PC-9 (cell line): ENCODE measurements around the gene SYCP2. TPM values are rescaled to one million over a fixed set of nuclear protein-coding genes. Genes with fewer than 3 reads are reported as not detected.

Source experiments
- BruUV-seq: library from RNA; stranded (reverse); fragments of 400-500 nt; replicated peaks from 2 replicates; lab custom pipeline; 2021; lab: Mats Ljungman, UMichigan
- CTCF ChIA-PET: fragments of 300-600 bp; sonication (Branson Sonifier 250); formaldehyde crosslinking; loops from one replicate; lab custom pipeline; 2022; ENCODE audit warnings: antibody characterized with exemption; lab: Charles Lee
- POLR2A ChIA-PET: fragments of 300-600 bp; sonication (Branson Sonifier 250); formaldehyde crosslinking; loops from one replicate; lab custom pipeline; 2022; ENCODE audit warnings: antibody characterized with exemption; ENCODE audit not compliant: unreplicated experiment; lab: Charles Lee
- DNase-seq, 2 experiments: peaks; one replicate each; pipeline versions ENCODE4 v3.0.0 to v3.0.0-alpha.2; 2015 to 2022; ENCODE audit warnings: mixed read lengths in 1 of 2
- H2AFZ ChIP-seq: fragments of 200-600 bp; sonication (generic); 2 replicates; pipeline ENCODE4 v1.8.1; 2017; ENCODE audit warnings: antibody characterized with exemption
- H3F3A ChIP-seq: fragments of 200-600 bp; sonication (generic); 2 replicates; pipeline ENCODE4 v1.8.1; 2017; ENCODE audit warnings: antibody characterized with exemption, mild to moderate bottlenecking, low read depth; ENCODE audit not compliant: insufficient read depth
- H3K27ac ChIP-seq: fragments of 200-600 bp; sonication (generic); 2 replicates; pipeline ENCODE4 v1.6.1; 2016; ENCODE audit warnings: mixed run types
- H3K27me3 ChIP-seq: fragments of 200-600 bp; sonication (generic); 2 replicates; pipeline ENCODE4 v1.6.1; 2016; ENCODE audit warnings: low read depth, mixed run types; ENCODE audit not compliant: insufficient read depth
- H3K36me3 ChIP-seq: fragments of 200-600 bp; sonication (generic); 2 replicates; pipeline ENCODE4 v1.6.1; 2016; ENCODE audit warnings: low read depth, mixed run types
- H3K4me1 ChIP-seq: fragments of 200-600 bp; sonication (generic); replicated peaks from 2 replicates; pipeline ENCODE4 v1.6.1; 2016; ENCODE audit warnings: mixed run types; ENCODE audit not compliant: insufficient read depth
- H3K4me2 ChIP-seq: fragments of 200-600 bp; sonication (generic); 2 replicates; pipeline ENCODE4 v1.6.1; 2017; ENCODE audit warnings: mixed run types
- H3K4me3 ChIP-seq: fragments of 200-600 bp; sonication (generic); 2 replicates; pipeline ENCODE4 v1.6.1; 2016; ENCODE audit warnings: mixed run types
- H3K79me2 ChIP-seq: fragments of 200-600 bp; sonication (generic); 2 replicates; pipeline ENCODE4 v1.6.1; 2017; ENCODE audit warnings: low read depth, mixed run types
- H3K9me2 ChIP-seq: fragments of 200-600 bp; sonication (generic); 2 replicates; pipeline ENCODE4 v1.8.1; 2017; ENCODE audit warnings: mild to moderate bottlenecking; ENCODE audit not compliant: insufficient read depth
- H3K9me3 ChIP-seq: fragments of 200-600 bp; sonication (generic); 2 replicates; pipeline ENCODE4 v1.8.1; 2016; ENCODE audit warnings: low read depth; ENCODE audit not compliant: insufficient read depth
- H4K20me1 ChIP-seq: fragments of 200-600 bp; sonication (generic); 2 replicates; pipeline ENCODE4 v1.8.1; 2017; ENCODE audit not compliant: insufficient read depth
- EZH2 ChIP-seq: fragments of 200-600 bp; sonication (generic); IDR thresholded peaks from 2 replicates; pipeline ENCODE4 v1.8.0; 2017; ENCODE audit warnings: antibody characterized with exemption, low read depth
- intact Hi-C: fragments of 100-400 bp; cut with micrococcal nuclease; formaldehyde crosslinking; loops from one replicate; pipeline ENCODE4 v1.10.0; 2022; ENCODE audit not compliant: unreplicated experiment
- total RNA-seq: library from RNA; stranded (reverse); gene quantifications from 2 replicates; pipeline ENCODE4 v1.2.3, GENCODE V29; 2021
- TF ChIP-seq, protein P1 (sequence below): fragments of 200-600 bp; sonication (generic); conservative IDR thresholded peaks from 2 replicates; pipeline ENCODE4 v1.6.1; 2017; ENCODE audit warnings: mixed run types, antibody characterized with exemption, mild to moderate bottlenecking, moderate library complexity

SYCP2 gene
- total RNA-seq, 1 experiment from 2014 or later = 1.8 TPM

DNA sequence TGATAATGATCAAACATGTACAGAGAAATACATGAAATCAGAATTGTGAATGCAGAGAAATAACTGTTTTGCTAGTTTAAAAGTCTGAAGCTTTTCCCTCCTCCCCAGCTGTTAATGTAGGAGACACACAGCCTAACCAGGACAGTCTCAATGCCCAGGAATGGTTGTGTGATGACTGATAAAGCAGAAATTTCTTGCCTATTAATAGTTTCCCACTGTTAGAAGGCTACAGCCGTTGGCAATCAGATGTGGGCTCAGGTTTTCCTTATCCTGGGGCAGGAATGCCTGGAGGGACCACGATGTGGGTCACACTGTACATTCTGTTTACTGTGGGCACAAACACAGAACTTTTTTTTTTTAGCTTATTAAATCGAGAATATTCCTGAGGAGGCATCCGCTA, 4.8 kb upstream of the SYCP2 start:
- H3K9me2 ChIP-seq = no peaks in the 10 kb centered on the region
- H3K27ac ChIP-seq = peak overlapping the region; percentile 52
- peaks cover 19% of the 10 kb centered on the region for H3K36me3 ChIP-seq
- 0 out of 2 replicates have a peak, but pooled peaks cover 8% of the 10 kb centered on the region for H4K20me1 ChIP-seq
- intact Hi-C loops = no loop called here
- H3K27me3 ChIP-seq = no peaks in the 10 kb centered on the region
- no peak overlapping the region for H2AFZ ChIP-seq
- TF ChIP-seq, protein P1, sequence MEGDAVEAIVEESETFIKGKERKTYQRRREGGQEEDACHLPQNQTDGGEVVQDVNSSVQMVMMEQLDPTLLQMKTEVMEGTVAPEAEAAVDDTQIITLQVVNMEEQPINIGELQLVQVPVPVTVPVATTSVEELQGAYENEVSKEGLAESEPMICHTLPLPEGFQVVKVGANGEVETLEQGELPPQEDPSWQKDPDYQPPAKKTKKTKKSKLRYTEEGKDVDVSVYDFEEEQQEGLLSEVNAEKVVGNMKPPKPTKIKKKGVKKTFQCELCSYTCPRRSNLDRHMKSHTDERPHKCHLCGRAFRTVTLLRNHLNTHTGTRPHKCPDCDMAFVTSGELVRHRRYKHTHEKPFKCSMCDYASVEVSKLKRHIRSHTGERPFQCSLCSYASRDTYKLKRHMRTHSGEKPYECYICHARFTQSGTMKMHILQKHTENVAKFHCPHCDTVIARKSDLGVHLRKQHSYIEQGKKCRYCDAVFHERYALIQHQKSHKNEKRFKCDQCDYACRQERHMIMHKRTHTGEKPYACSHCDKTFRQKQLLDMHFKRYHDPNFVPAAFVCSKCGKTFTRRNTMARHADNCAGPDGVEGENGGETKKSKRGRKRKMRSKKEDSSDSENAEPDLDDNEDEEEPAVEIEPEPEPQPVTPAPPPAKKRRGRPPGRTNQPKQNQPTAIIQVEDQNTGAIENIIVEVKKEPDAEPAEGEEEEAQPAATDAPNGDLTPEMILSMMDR = no peak
- TF ChIP-seq EZH2 = no peak
- peaks cover 63% of the 10 kb centered on the region for H3K79me2 ChIP-seq
- CTCF ChIA-PET = interaction anchor here (0.7 kb wide), 1 partner anchor 11 kb away, joined by 3 read pairs; no protein-coding TSS in a partner anchor
- BruUV-seq = TSS peak; percentile 39
- peak in 1 of 2 experiments; percentile 72 for DNase-seq
- no peaks in the 10 kb centered on the region; the same call in 1 of the 2 replicates for H3K9me3 ChIP-seq
- H3F3A ChIP-seq = peaks cover 37% of the 10 kb centered on the region
- POLR2A ChIA-PET = interaction anchor here (0.6 kb wide), 1 partner anchor 61 kb away, joined by 12 read pairs; no protein-coding TSS in a partner anchor
- H3K4me3 ChIP-seq = peak overlapping the region; percentile 72; the same call in 1 of the 2 replicates
- peaks cover 50% of the 10 kb centered on the region for H3K4me1 ChIP-seq
- peak overlapping the region; percentile 83 for H3K4me2 ChIP-seq

DNA sequence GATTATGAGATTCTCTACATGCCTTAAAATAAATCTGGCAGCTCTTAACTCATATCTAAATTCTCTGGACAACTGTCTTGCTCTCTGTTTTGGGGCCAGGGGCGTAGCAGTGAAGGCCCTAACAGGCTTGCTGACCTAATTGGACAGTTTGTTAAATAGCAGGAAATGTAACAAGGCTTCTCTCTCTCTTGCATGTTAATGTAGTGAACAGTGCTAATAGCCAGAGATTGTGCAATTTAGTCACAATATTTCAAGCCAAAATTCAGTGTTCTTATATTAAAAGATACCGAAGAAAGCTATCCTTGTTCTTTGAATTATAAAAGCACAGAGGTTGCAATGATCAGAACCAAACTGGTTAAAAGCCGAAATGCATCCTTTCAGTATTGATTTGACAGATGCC, 3.7 kb upstream of the SYCP2 start:
- ChIA-PET POLR2A (no interaction called here), CTCF (no interaction called here)
- Histone ChIP-seq H3K9me3 (no peaks in the 10 kb centered on the region; the same call in 1 of the 2 replicates), H2AFZ (no peak overlapping the region), H3K9me2 (no peaks in the 10 kb centered on the region), H3K79me2 (peaks cover 54% of the 10 kb centered on the region), H3K36me3 (peaks cover 8% of the 10 kb centered on the region), H3K4me3 (peak overlapping the region; percentile 72), H3K27me3 (no peaks in the 10 kb centered on the region), H3K4me1 (peaks cover 43% of the 10 kb centered on the region), H4K20me1 (0 out of 2 replicates have a peak, but pooled peaks cover 8% of the 10 kb centered on the region), H3F3A (peaks cover 34% of the 10 kb centered on the region), H3K4me2 (peak overlapping the region; percentile 83), H3K27ac (peak overlapping the region; percentile 52; the same call in 1 of the 2 replicates)
- BruUV-seq = no TSS peak
- DNase-seq = no peak
- intact Hi-C loops = no loop called here
- TF ChIP-seq EZH2 = no peak
- TF ChIP-seq, protein P1 = no peak

DNA sequence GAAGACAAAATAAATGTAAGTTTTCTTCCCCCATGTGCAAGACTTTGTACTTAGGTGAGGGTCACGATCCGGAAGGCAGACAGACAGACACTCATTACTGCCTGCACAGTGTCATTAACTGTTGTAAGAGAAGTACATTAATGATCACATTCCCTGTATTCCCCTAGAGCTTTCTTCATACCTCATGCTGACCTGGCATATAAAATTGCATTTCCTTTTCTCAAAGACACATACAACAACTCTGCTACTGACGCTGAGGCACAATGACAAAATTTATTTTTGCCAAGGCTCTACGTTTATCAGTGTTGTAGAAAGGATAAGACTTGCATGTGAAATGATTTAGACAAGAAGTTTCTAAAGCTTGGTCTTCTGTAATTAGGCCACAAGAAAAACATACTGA, 3.0 kb upstream of the SYCP2 start:
- H3K27ac ChIP-seq = no peak overlapping the region

More for the DNA sequence above, 3.0 kb upstream of the SYCP2 start:
- Histone ChIP-seq H2AFZ (no peak overlapping the region), H3K4me1 (peaks cover 36% of the 10 kb centered on the region), H3K79me2 (peaks cover 47% of the 10 kb centered on the region), H3K4me3 (peak overlapping the region; percentile 72; the same call in 1 of the 2 replicates), H3K9me3 (no peaks in the 10 kb centered on the region; the same call in 1 of the 2 replicates), H4K20me1 (0 out of 2 replicates have a peak, but pooled peaks cover 8% of the 10 kb centered on the region), H3K27me3 (no peaks in the 10 kb centered on the region), H3K4me2 (peak overlapping the region; percentile 83), H3K36me3 (peaks cover 8% of the 10 kb centered on the region), H3K9me2 (no peaks in the 10 kb centered on the region), H3F3A (peaks cover 26% of the 10 kb centered on the region)
- TF ChIP-seq EZH2 = no peak
- TF ChIP-seq, protein P1 = no peak
- CTCF ChIA-PET = no interaction called here
- DNase-seq = no peak
- BruUV-seq = no TSS peak
- POLR2A ChIA-PET = no interaction called here
- intact Hi-C loops = no loop called here
